Left renal pelvis (tissue), 4 donors: ENCODE data around the gene SRSF12. TPM values are rescaled to one million over a fixed set of nuclear protein-coding genes. Genes with fewer than 3 reads are reported as not detected.

Source experiments
- polyA plus RNA-seq, 4 donors: library from polyadenylated mRNA; unstranded; fragments of 120-200 nt; gene quantifications; one replicate each; pipeline ENCODE4 v1.2.1, GENCODE V29; 2013; ENCODE audit not compliant: insufficient read length in 4 of 4

SRSF12 gene
- polyA plus RNA-seq, 4 donors: 7.7 to 19.4 (median 15.0) TPM

Other genes starting within 250 kb of the SRSF12 start
- gene RNGTT, start 154.5 kb downstream of the SRSF12 start, polyA plus RNA-seq: 10 to 100 TPM; 13.3 to 18.4 (median 17.1) TPM
- 100 to 1,000 TPM; 118 to 178 (median 132) TPM for gene PNRC1, start 37.3 kb downstream of the SRSF12 start, polyA plus RNA-seq
- 10 to 100 TPM; 24.2 to 38.5 (median 38.0) TPM for gene PM20D2, start 28.0 kb upstream of the SRSF12 start, polyA plus RNA-seq
- 1 to 10 TPM; 2.0 to 6.5 (median 2.4) TPM for gene GABRR1, start 99.3 kb upstream of the SRSF12 start, polyA plus RNA-seq
- 1 to 10 TPM in 2 of 4 donors, under 1 TPM in 2; 0.79 to 2.6 (median 1.0) TPM for gene GABRR2, start 197.2 kb upstream of the SRSF12 start, polyA plus RNA-seq
- gene UBE2J1, start 234.7 kb upstream of the SRSF12 start, polyA plus RNA-seq: 10 to 100 TPM; 53.7 to 69.5 (median 63.3) TPM